GM23338 (cell line): Measurements from ENCODE around the gene ZBTB7C. TPM values are rescaled to one million over a fixed set of nuclear protein-coding genes. Genes with fewer than 3 reads are reported as not detected.

ENCODE experiments used
- ATAC-seq: fragments of 200-7000 bp; cut with Tn5 transposase; 3 replicates; pipeline ENCODE4 v1.9.1; 2020
- DNase-seq: peaks from one replicate; pipeline ENCODE4 v3.0.0-alpha.2; 2015; ENCODE audit warnings: low spot score
- H2AFZ ChIP-seq: fragments of 200-600 bp; sonication (generic); 2 replicates; pipeline ENCODE4 v1.8.0; 2016; ENCODE audit warnings: antibody characterized with exemption, mild to moderate bottlenecking, moderate library complexity
- H3F3A ChIP-seq: fragments of 200-600 bp; sonication (generic); replicated peaks from 2 replicates; pipeline ENCODE4 v1.8.0; 2017; ENCODE audit warnings: antibody characterized with exemption, mixed run types, low read depth
- H3K27ac ChIP-seq: fragments of 200-600 bp; sonication (generic); 2 replicates; pipeline ENCODE4 v1.6.1; 2016; ENCODE audit warnings: low read depth
- H3K27me3 ChIP-seq: fragments of 200-600 bp; sonication (generic); 2 replicates; pipeline ENCODE4 v1.8.0; 2016; ENCODE audit warnings: mild to moderate bottlenecking, mixed run types, moderate library complexity; ENCODE audit not compliant: insufficient read depth
- H3K36me3 ChIP-seq: fragments of 200-600 bp; sonication (generic); 2 replicates; pipeline ENCODE4 v1.8.0; 2016; ENCODE audit warnings: mild to moderate bottlenecking; ENCODE audit not compliant: insufficient read depth
- H3K4me1 ChIP-seq: fragments of 200-600 bp; sonication (generic); 2 replicates; pipeline ENCODE4 v1.8.0; 2016; ENCODE audit warnings: mild to moderate bottlenecking, moderate library complexity; ENCODE audit not compliant: insufficient read depth
- H3K4me2 ChIP-seq: fragments of 200-600 bp; sonication (generic); 2 replicates; pipeline ENCODE4 v1.7.1; 2017; ENCODE audit warnings: mixed run types
- H3K4me3 ChIP-seq: fragments of 200-600 bp; sonication (generic); 2 replicates; pipeline ENCODE4 v1.6.1; 2016; ENCODE audit warnings: mixed run types
- H3K79me2 ChIP-seq: fragments of 200-600 bp; sonication (generic); replicated peaks from 2 replicates; pipeline ENCODE4 v1.8.0; 2017; ENCODE audit warnings: mild to moderate bottlenecking; ENCODE audit not compliant: insufficient read depth
- H3K9me2 ChIP-seq: fragments of 200-600 bp; sonication (generic); 2 replicates; pipeline ENCODE4 v1.8.0; 2017; ENCODE audit not compliant: insufficient read depth
- H4K20me1 ChIP-seq: fragments of 200-600 bp; sonication (generic); replicated peaks from 2 replicates; pipeline ENCODE4 v1.8.0; 2017; ENCODE audit warnings: mild to moderate bottlenecking; ENCODE audit not compliant: insufficient read depth
- H3K27ac Mint-ChIP-seq: 2 replicates; pipeline ENCODE4 v1.8.0; 2020; ENCODE audit warnings: inconsistent platforms, mild to moderate bottlenecking, moderate library complexity, mixed read lengths
- H3K27me3 Mint-ChIP-seq: 3 replicates; pipeline ENCODE4 v1.8.0; 2022; ENCODE audit warnings: low read depth, mild to moderate bottlenecking, moderate library complexity, mixed read lengths, inconsistent platforms; ENCODE audit not compliant: insufficient read depth, poor library complexity
- H3K36me3 Mint-ChIP-seq: 3 replicates; pipeline ENCODE4 v1.8.0; 2021; ENCODE audit warnings: low read depth, mild to moderate bottlenecking, inconsistent platforms, moderate library complexity, mixed read lengths
- H3K4me1 Mint-ChIP-seq: 3 replicates; pipeline ENCODE4 v1.8.0; 2020; ENCODE audit warnings: mild to moderate bottlenecking, inconsistent platforms, mixed read lengths
- H3K4me3 Mint-ChIP-seq: 3 replicates; pipeline ENCODE4 v1.8.0; 2021; ENCODE audit warnings: moderate library complexity, mild to moderate bottlenecking, inconsistent platforms, mixed read lengths
- H3K9me3 Mint-ChIP-seq: 3 replicates; pipeline ENCODE4 v1.8.0; 2020; ENCODE audit warnings: moderate library complexity, mild to moderate bottlenecking, inconsistent platforms, mixed read lengths
- CREB1 ChIP-seq: fragments of 250-450 bp; sonication (Bioruptor Pico); IDR thresholded peaks from 2 replicates; pipeline ENCODE4 v1.5.0; 2020; ENCODE audit warnings: low read depth, mild to moderate bottlenecking, moderate library complexity
- EZH2 ChIP-seq: fragments of 200-600 bp; sonication (generic); IDR thresholded peaks from one replicate; pipeline ENCODE4 v1.8.0; 2017; ENCODE audit warnings: antibody characterized with exemption, mild to moderate bottlenecking, low read depth; ENCODE audit not compliant: unreplicated experiment
- EZH2phosphoT487 ChIP-seq: fragments of 200-600 bp; sonication (generic); IDR thresholded peaks from one replicate; pipeline ENCODE4 v1.8.1; 2018; ENCODE audit warnings: antibody characterized with exemption; ENCODE audit not compliant: unreplicated experiment
- JUNB ChIP-seq: IDR thresholded peaks from one replicate; pipeline ENCODE4 v1.6.1; 2016; ENCODE audit warnings: antibody characterized with exemption; ENCODE audit not compliant: unreplicated experiment
- NANOG ChIP-seq: IDR thresholded peaks from 2 replicates; pipeline ENCODE4 v1.6.1; 2016; ENCODE audit warnings: antibody characterized with exemption, borderline replicate concordance
- POLR2AphosphoS5 ChIP-seq: IDR thresholded peaks from 2 replicates; pipeline ENCODE4 v1.6.1; 2016; ENCODE audit warnings: antibody characterized with exemption, low read depth
- ZNF114 ChIP-seq: fragments of 250-450 bp; sonication (Bioruptor Pico); IDR thresholded peaks from 2 replicates; pipeline ENCODE4 v1.5.0; 2020; ENCODE audit warnings: mild to moderate bottlenecking, moderate library complexity
- ZNF331 ChIP-seq: fragments of 250-450 bp; sonication (Bioruptor Pico); IDR thresholded peaks from 2 replicates; pipeline ENCODE4 v1.5.0; 2020; ENCODE audit warnings: low read depth, mild to moderate bottlenecking, moderate library complexity
- polyA plus RNA-seq: library from polyadenylated mRNA; unstranded; fragments of >200 nt; fragmentation: Nextera tagmentation; extraction: Ambion mirVana; gene quantifications from 2 replicates; pipeline ENCODE4 v1.2.1, GENCODE V29; 2016
- total RNA-seq: library from RNA; depleted of rRNA; stranded (reverse); fragments of >200 nt; shearing (Covaris generic); gene quantifications from 2 replicates; pipeline ENCODE4 v1.2.3, GENCODE V29; 2014
- TF ChIP-seq, protein P1 (sequence below): IDR thresholded peaks from one replicate; pipeline ENCODE4 v1.6.1; 2018; ENCODE audit warnings: antibody characterized with exemption; ENCODE audit not compliant: unreplicated experiment
- TF ChIP-seq, protein P2 (sequence below): IDR thresholded peaks from 2 replicates; pipeline ENCODE4 v1.6.1; 2016; ENCODE audit warnings: antibody characterized with exemption
- TF ChIP-seq, protein P3 (sequence below), 2 experiments: fragments of 200-600 bp in 1 of 2; sonication (generic) in 1 of 2; conservative IDR thresholded peaks; 2 replicates each; pipeline versions ENCODE4 v1.5.1 to v1.6.1; 2016 to 2017; ENCODE audit warnings: antibody characterized with exemption in 2 of 2, low read depth in 2 of 2, mild to moderate bottlenecking in 2 of 2, moderate library complexity in 1 of 2
- TF ChIP-seq, protein P4 (sequence below): fragments of 250-450 bp; sonication (Bioruptor Pico); IDR thresholded peaks from 2 replicates; pipeline ENCODE4 v1.5.0; 2020; ENCODE audit warnings: mild to moderate bottlenecking, moderate library complexity

The ZBTB7C gene
- total and polyA plus RNA-seq, 2 experiments from 2014 or later = 0.03 to 0.14 TPM

DNA sequence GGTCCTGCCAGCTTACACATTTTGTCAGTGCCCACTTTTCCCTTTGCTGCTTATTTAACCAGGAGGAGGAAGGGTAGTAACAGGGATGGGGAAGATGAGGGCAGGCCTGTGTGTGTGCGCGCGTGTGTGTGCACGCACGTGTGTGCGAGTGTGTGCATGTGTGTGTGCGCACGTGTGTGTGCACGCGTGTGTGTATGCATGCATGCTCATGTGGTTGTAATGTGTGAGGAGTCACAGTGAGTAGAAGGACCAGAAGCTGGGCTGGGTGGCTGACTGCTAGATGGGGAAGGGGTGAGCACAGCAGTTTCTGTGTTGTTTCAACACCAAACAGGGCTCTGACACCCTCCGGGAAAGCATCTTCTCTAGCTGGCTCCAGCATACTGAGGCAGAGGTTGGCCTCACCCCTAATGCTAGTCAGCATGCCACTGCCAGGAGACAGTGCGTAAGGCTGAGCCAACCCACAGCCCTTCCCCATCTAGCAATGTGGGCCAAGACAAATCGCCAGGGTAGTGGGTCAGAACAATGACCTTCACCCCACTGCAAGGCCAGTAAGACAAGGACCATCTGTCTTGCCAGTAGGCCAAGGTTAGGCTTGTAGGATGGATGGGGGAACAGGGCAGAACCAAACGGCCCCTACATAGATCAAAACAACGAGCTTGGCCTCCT lies 260.0 kb downstream of the ZBTB7C start (continued):
- TF ChIP-seq, protein P1, sequence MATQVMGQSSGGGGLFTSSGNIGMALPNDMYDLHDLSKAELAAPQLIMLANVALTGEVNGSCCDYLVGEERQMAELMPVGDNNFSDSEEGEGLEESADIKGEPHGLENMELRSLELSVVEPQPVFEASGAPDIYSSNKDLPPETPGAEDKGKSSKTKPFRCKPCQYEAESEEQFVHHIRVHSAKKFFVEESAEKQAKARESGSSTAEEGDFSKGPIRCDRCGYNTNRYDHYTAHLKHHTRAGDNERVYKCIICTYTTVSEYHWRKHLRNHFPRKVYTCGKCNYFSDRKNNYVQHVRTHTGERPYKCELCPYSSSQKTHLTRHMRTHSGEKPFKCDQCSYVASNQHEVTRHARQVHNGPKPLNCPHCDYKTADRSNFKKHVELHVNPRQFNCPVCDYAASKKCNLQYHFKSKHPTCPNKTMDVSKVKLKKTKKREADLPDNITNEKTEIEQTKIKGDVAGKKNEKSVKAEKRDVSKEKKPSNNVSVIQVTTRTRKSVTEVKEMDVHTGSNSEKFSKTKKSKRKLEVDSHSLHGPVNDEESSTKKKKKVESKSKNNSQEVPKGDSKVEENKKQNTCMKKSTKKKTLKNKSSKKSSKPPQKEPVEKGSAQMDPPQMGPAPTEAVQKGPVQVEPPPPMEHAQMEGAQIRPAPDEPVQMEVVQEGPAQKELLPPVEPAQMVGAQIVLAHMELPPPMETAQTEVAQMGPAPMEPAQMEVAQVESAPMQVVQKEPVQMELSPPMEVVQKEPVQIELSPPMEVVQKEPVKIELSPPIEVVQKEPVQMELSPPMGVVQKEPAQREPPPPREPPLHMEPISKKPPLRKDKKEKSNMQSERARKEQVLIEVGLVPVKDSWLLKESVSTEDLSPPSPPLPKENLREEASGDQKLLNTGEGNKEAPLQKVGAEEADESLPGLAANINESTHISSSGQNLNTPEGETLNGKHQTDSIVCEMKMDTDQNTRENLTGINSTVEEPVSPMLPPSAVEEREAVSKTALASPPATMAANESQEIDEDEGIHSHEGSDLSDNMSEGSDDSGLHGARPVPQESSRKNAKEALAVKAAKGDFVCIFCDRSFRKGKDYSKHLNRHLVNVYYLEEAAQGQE = no peak
- TF ChIP-seq NANOG (no peak), EZH2 (no peak), EZH2phosphoT487 (no peak), CREB1 (CRISPR knock-in tag) (no peak), JUNB (no peak), POLR2AphosphoS5 (no peak)

DNA sequence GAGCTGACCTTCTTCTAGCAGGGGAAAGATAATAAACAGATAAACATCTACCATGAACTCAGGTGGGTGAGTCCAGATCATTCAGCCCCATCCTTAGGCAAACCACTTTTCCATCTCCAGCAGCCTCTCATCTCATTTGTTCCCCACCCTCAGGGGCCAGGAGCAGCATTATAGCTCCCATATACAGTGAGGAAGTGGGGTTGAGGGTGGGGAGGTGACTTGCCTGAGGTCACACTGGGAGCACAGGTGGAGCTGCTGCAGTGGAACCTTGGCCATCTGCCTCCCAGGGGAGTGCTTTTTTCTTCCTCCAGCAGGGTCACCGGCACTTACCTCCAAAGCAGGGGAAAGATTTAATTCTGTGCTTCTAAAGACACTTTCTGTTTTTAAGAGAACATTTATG lies 266.2 kb downstream of the ZBTB7C start:
- no peak for ATAC-seq
- H3K79me2 ChIP-seq = no peaks in the 10 kb centered on the region

More for the DNA sequence above, 266.2 kb downstream of the ZBTB7C start:
- no peaks in the 10 kb centered on the region; the same call in 2 of the 3 replicates for H3K9me3 Mint-ChIP-seq
- peaks cover 37% of the 10 kb centered on the region for H3K4me1 Mint-ChIP-seq
- Histone ChIP-seq H3K9me2 (no peaks in the 10 kb centered on the region), H3K27ac (no peak overlapping the region), H2AFZ (no peak overlapping the region), H3F3A (no peaks in the 10 kb centered on the region), H3K4me1 (peaks cover 19% of the 10 kb centered on the region), H3K36me3 (no peaks in the 10 kb centered on the region), H3K27me3 (peaks cover 11% of the 10 kb centered on the region), H3K4me2 (no peak overlapping the region), H4K20me1 (no peaks in the 10 kb centered on the region), H3K4me3 (no peak overlapping the region)
- peaks cover 17% of the 10 kb centered on the region for H3K27me3 Mint-ChIP-seq
- H3K36me3 Mint-ChIP-seq = no peaks in the 10 kb centered on the region
- no peak for TF ChIP-seq EZH2
- TF ChIP-seq CREB1 (CRISPR knock-in tag) = no peak
- TF ChIP-seq POLR2AphosphoS5 = no peak
- TF ChIP-seq, protein P2, sequence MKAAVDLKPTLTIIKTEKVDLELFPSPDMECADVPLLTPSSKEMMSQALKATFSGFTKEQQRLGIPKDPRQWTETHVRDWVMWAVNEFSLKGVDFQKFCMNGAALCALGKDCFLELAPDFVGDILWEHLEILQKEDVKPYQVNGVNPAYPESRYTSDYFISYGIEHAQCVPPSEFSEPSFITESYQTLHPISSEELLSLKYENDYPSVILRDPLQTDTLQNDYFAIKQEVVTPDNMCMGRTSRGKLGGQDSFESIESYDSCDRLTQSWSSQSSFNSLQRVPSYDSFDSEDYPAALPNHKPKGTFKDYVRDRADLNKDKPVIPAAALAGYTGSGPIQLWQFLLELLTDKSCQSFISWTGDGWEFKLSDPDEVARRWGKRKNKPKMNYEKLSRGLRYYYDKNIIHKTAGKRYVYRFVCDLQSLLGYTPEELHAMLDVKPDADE = no peak
- TF ChIP-seq ZNF331 (CRISPR knock-in tag) = no peak
- TF ChIP-seq EZH2phosphoT487 = no peak
- TF ChIP-seq, protein P3, sequence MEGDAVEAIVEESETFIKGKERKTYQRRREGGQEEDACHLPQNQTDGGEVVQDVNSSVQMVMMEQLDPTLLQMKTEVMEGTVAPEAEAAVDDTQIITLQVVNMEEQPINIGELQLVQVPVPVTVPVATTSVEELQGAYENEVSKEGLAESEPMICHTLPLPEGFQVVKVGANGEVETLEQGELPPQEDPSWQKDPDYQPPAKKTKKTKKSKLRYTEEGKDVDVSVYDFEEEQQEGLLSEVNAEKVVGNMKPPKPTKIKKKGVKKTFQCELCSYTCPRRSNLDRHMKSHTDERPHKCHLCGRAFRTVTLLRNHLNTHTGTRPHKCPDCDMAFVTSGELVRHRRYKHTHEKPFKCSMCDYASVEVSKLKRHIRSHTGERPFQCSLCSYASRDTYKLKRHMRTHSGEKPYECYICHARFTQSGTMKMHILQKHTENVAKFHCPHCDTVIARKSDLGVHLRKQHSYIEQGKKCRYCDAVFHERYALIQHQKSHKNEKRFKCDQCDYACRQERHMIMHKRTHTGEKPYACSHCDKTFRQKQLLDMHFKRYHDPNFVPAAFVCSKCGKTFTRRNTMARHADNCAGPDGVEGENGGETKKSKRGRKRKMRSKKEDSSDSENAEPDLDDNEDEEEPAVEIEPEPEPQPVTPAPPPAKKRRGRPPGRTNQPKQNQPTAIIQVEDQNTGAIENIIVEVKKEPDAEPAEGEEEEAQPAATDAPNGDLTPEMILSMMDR (conservative IDR thresholded peaks at IDR 0.05; ENCODE audit: low read depth in 2 of 2) = no peak
- TF ChIP-seq, protein P4, sequence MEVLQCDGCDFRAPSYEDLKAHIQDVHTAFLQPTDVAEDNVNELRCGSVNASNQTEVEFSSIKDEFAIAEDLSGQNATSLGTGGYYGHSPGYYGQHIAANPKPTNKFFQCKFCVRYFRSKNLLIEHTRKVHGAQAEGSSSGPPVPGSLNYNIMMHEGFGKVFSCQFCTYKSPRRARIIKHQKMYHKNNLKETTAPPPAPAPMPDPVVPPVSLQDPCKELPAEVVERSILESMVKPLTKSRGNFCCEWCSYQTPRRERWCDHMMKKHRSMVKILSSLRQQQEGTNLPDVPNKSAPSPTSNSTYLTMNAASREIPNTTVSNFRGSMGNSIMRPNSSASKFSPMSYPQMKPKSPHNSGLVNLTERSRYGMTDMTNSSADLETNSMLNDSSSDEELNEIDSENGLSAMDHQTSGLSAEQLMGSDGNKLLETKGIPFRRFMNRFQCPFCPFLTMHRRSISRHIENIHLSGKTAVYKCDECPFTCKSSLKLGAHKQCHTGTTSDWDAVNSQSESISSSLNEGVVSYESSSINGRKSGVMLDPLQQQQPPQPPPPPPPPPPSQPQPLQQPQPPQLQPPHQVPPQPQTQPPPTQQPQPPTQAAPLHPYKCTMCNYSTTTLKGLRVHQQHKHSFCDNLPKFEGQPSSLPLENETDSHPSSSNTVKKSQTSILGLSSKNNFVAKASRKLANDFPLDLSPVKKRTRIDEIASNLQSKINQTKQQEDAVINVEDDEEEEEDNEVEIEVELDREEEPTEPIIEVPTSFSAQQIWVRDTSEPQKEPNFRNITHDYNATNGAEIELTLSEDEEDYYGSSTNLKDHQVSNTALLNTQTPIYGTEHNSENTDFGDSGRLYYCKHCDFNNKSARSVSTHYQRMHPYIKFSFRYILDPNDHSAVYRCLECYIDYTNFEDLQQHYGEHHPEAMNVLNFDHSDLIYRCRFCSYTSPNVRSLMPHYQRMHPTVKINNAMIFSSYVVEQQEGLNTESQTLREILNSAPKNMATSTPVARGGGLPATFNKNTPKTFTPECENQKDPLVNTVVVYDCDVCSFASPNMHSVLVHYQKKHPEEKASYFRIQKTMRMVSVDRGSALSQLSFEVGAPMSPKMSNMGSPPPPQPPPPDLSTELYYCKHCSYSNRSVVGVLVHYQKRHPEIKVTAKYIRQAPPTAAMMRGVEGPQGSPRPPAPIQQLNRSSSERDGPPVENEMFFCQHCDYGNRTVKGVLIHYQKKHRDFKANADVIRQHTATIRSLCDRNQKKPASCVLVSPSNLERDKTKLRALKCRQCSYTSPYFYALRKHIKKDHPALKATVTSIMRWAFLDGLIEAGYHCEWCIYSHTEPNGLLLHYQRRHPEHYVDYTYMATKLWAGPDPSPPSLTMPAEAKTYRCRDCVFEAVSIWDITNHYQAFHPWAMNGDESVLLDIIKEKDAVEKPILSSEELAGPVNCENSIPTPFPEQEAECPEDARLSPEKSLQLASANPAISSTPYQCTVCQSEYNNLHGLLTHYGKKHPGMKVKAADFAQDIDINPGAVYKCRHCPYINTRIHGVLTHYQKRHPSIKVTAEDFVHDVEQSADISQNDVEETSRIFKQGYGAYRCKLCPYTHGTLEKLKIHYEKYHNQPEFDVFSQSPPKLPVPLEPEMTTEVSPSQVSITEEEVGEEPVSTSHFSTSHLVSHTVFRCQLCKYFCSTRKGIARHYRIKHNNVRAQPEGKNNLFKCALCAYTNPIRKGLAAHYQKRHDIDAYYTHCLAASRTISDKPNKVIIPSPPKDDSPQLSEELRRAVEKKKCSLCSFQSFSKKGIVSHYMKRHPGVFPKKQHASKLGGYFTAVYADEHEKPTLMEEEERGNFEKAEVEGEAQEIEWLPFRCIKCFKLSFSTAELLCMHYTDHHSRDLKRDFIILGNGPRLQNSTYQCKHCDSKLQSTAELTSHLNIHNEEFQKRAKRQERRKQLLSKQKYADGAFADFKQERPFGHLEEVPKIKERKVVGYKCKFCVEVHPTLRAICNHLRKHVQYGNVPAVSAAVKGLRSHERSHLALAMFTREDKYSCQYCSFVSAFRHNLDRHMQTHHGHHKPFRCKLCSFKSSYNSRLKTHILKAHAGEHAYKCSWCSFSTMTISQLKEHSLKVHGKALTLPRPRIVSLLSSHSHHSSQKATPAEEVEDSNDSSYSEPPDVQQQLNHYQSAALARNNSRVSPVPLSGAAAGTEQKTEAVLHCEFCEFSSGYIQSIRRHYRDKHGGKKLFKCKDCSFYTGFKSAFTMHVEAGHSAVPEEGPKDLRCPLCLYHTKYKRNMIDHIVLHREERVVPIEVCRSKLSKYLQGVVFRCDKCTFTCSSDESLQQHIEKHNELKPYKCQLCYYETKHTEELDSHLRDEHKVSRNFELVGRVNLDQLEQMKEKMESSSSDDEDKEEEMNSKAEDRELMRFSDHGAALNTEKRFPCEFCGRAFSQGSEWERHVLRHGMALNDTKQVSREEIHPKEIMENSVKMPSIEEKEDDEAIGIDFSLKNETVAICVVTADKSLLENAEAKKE (CRISPR knock-in tag) = no peak
- TF ChIP-seq ZNF114 (CRISPR knock-in tag) = no peak
- no peak overlapping the region for H3K4me3 Mint-ChIP-seq
- no peak overlapping the region for H3K27ac Mint-ChIP-seq
- no peak for DNase-seq
